Astrocyte (in vitro differentiated cells and primary cell): ENCODE data around the gene RETREG2. TPM values are rescaled to one million over a fixed set of nuclear protein-coding genes. Genes with fewer than 3 reads are reported as not detected.
"Not testable (repeated sequence)": the region's sequence is repeated elsewhere in the genome, so short reads cannot be mapped to it uniquely, and the experiment has no call there.

Source experiments
- DNase-seq: peaks from one replicate; pipeline ENCODE4 v3.0.0-alpha.2; 2010; ENCODE audit warnings: low read depth
- FAIRE-seq: peaks from 2 replicates; lab custom pipeline; 2011; peaks lifted over from hg19 to GRCh38; lab: Jason Lieb, UNC
- H2AFZ ChIP-seq: 2 replicates; pipeline ENCODE4 v1.6.0; 2012; ENCODE audit warnings: low read depth, low read length, inconsistent platforms
- H3K27ac ChIP-seq: 2 replicates; pipeline ENCODE4 v1.5.1; 2011; ENCODE audit warnings: low read depth, low read length, inconsistent platforms
- H3K27me3 ChIP-seq: 2 replicates; pipeline ENCODE4 v1.6.0; 2011; ENCODE audit warnings: low read length, inconsistent platforms; ENCODE audit not compliant: insufficient read depth
- H3K36me3 ChIP-seq: 2 replicates; pipeline ENCODE4 v1.5.1; 2011; ENCODE audit warnings: low read length, inconsistent platforms; ENCODE audit not compliant: insufficient read depth
- H3K4me1 ChIP-seq: 2 replicates; pipeline ENCODE4 v1.5.1; 2011; ENCODE audit warnings: low read length, inconsistent platforms; ENCODE audit not compliant: insufficient read depth
- H3K4me2 ChIP-seq: 2 replicates; pipeline ENCODE4 v1.6.0; 2012; ENCODE audit warnings: low read length, inconsistent platforms
- H3K4me3 ChIP-seq: 2 replicates; pipeline ENCODE4 v1.5.1; 2011; ENCODE audit warnings: low read depth, mild to moderate bottlenecking, low read length, inconsistent platforms; ENCODE audit not compliant: insufficient read depth
- H3K79me2 ChIP-seq: 2 replicates; pipeline ENCODE4 v1.6.0; 2012; ENCODE audit warnings: mild to moderate bottlenecking, low read length, inconsistent platforms; ENCODE audit not compliant: insufficient read depth
- H3K9ac ChIP-seq: 2 replicates; pipeline ENCODE4 v1.6.0; 2012; ENCODE audit warnings: mild to moderate bottlenecking, low read length, inconsistent platforms
- H3K9me3 ChIP-seq: 2 replicates; pipeline ENCODE4 v1.5.1; 2012; ENCODE audit warnings: low read depth, mild to moderate bottlenecking, low read length, inconsistent platforms; ENCODE audit not compliant: insufficient read depth
- H4K20me1 ChIP-seq: 2 replicates; pipeline ENCODE4 v1.6.0; 2012; ENCODE audit warnings: low read length, inconsistent platforms; ENCODE audit not compliant: insufficient read depth
- H3K27ac Mint-ChIP-seq: one replicate; pipeline ENCODE4 v1.8.0; 2021; ENCODE audit warnings: mild to moderate bottlenecking, mixed read lengths; ENCODE audit not compliant: unreplicated experiment
- H3K27me3 Mint-ChIP-seq: one replicate; pipeline ENCODE4 v1.8.0; 2021; ENCODE audit warnings: low read depth, mixed read lengths; ENCODE audit not compliant: unreplicated experiment
- H3K36me3 Mint-ChIP-seq: one replicate; pipeline ENCODE4 v1.8.0; 2021; ENCODE audit warnings: low read depth, mixed read lengths; ENCODE audit not compliant: unreplicated experiment
- H3K4me1 Mint-ChIP-seq: one replicate; pipeline ENCODE4 v1.8.0; 2021; ENCODE audit warnings: low read depth, mixed read lengths; ENCODE audit not compliant: unreplicated experiment
- H3K4me3 Mint-ChIP-seq: one replicate; pipeline ENCODE4 v1.8.0; 2021; ENCODE audit warnings: mild to moderate bottlenecking, moderate library complexity, mixed read lengths; ENCODE audit not compliant: unreplicated experiment
- H3K9me3 Mint-ChIP-seq: one replicate; pipeline ENCODE4 v1.8.0; 2021; ENCODE audit warnings: mild to moderate bottlenecking, mixed read lengths; ENCODE audit not compliant: unreplicated experiment
- CTCF ChIP-seq: IDR thresholded peaks from 2 replicates; pipeline ENCODE4 v1.5.1; 2011; ENCODE audit warnings: low read depth, mild to moderate bottlenecking, inconsistent platforms, low read length, moderate library complexity; ENCODE audit not compliant: insufficient read depth
- EZH2 ChIP-seq: IDR thresholded peaks from 2 replicates; pipeline ENCODE4 v1.6.1; 2012; ENCODE audit warnings: mild to moderate bottlenecking, low read length, inconsistent platforms; ENCODE audit not compliant: insufficient read depth
- total RNA-seq: library from RNA; stranded (reverse); gene quantifications from 2 replicates; pipeline ENCODE4 v1.2.1, GENCODE V29; 2021

Gene RETREG2
- total RNA-seq, 1 donor from 2014 or later: 54.8 TPM

DNA sequence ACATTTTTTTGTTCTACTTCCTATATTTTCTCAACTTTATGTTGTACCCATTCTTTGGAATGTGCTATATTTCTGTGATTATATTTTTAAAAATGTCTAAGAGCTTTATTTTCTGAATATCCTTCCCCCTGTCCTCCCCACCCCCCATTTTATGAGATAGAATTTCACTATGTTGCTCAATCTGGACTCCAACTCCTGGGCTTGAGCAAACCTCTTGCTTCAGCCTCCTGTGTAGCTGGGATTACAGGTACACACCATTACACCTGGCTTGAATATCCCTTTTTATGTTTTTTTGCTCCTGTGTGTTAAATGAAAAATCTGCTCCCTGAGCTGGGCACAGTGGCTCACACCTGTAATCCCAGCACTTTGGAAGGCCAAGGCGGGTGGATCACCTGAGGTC is 19.3 kb downstream of the RETREG2 start:
- Mint-ChIP-seq H3K9me3 (no peaks in the 10 kb centered on the region), H3K4me3 (no peak overlapping the region), H3K4me1 (no peaks in the 10 kb centered on the region), H3K27ac (no peak overlapping the region), H3K36me3 (no peaks in the 10 kb centered on the region), H3K27me3 (peaks cover 17% of the 10 kb centered on the region)
- Histone ChIP-seq H3K9me3 (no peaks in the 10 kb centered on the region), H3K9ac (no peak overlapping the region), H4K20me1 (no peaks in the 10 kb centered on the region), H3K27me3 (peaks cover 6% of the 10 kb centered on the region), H3K4me1 (no peaks in the 10 kb centered on the region), H2AFZ (no peak overlapping the region), H3K79me2 (no peaks in the 10 kb centered on the region), H3K27ac (no peak overlapping the region), H3K36me3 (no peaks in the 10 kb centered on the region), H3K4me3 (no peak overlapping the region), H3K4me2 (no peak overlapping the region)
- TF ChIP-seq EZH2 (no peak), CTCF (no peak)
- FAIRE-seq: no peak
- no peak for DNase-seq

- no peaks in the 10 kb centered on the region for H3K9me3 Mint-ChIP-seq
- Histone ChIP-seq H3K36me3 (no peaks in the 10 kb centered on the region), H3K4me1 (no peaks in the 10 kb centered on the region), H3K27ac (no peak overlapping the region), H2AFZ (no peak overlapping the region), H3K9ac (no peak overlapping the region), H3K4me2 (no peak overlapping the region), H4K20me1 (no peaks in the 10 kb centered on the region), H3K4me3 (no peak overlapping the region), H3K9me3 (no peaks in the 10 kb centered on the region), H3K79me2 (no peaks in the 10 kb centered on the region), H3K27me3 (peaks cover 6% of the 10 kb centered on the region)
- TF ChIP-seq EZH2 (no peak), CTCF (no peak)
- H3K27me3 Mint-ChIP-seq: peaks cover 20% of the 10 kb centered on the region
- no peak overlapping the region for H3K4me3 Mint-ChIP-seq
- DNase-seq: no peak
- no peak for FAIRE-seq
- no peaks in the 10 kb centered on the region for H3K36me3 Mint-ChIP-seq
- no peaks in the 10 kb centered on the region for H3K4me1 Mint-ChIP-seq
- no peak overlapping the region for H3K27ac Mint-ChIP-seq
Measured at GRCh38 chr2:219198974-219199373, 20.9 kb downstream of the RETREG2 start.

DNA sequence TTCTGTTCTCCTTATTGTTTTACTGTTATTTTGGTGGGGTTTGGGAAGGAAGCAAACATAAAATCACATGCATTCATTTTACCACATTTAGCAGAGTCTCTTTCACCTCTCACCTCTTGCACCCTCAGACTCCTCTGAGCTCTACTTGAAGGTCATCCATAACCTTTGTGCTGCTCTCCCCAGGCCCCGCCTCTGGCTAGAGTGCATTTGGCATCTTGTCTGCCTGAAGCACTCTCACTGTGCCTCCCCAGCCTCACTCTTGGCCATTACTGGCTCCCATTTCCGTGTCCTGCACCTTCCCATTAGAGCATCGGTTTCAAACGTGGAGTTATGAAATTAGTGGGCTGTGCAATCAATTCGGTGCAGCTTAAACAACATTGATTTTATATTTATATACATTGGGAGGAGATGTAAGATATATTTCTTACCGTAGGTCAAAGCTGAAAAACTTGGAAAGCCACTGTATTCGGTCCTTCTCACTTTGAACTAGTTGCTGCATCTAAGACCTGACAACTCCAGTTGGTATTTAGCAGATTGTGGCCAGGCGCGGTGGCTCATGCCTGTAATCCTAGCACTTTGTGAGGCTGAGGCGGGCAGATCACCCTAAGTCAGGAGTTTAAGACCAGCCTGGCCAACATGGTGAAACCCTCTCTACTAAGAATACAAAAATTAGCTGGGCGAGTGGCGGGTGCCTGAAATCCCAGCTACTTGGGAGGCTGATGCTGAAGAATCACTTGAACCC is 21.6 kb downstream of the RETREG2 start:
- H3K9me3 ChIP-seq: no peaks in the 10 kb centered on the region
- TF ChIP-seq CTCF (no peak), EZH2 (no peak)
- Mint-ChIP-seq H3K27me3 (peaks cover 20% of the 10 kb centered on the region), H3K36me3 (no peaks in the 10 kb centered on the region), H3K27ac (no peak overlapping the region), H3K9me3 (no peaks in the 10 kb centered on the region), H3K4me3 (no peak overlapping the region), H3K4me1 (no peaks in the 10 kb centered on the region)
- DNase-seq (no peak), FAIRE-seq (no peak)
- no peak overlapping the region for H3K4me2 ChIP-seq
- H3K27me3 ChIP-seq: peaks cover 6% of the 10 kb centered on the region
- H3K27ac ChIP-seq: no peak overlapping the region
- H3K9ac ChIP-seq: no peak overlapping the region
- no peaks in the 10 kb centered on the region for H3K79me2 ChIP-seq
- H2AFZ ChIP-seq: no peak overlapping the region
- H3K4me1 ChIP-seq: no peaks in the 10 kb centered on the region
- no peak overlapping the region for H3K4me3 ChIP-seq
- H3K36me3 ChIP-seq: no peaks in the 10 kb centered on the region
- no peaks in the 10 kb centered on the region for H4K20me1 ChIP-seq

DNA sequence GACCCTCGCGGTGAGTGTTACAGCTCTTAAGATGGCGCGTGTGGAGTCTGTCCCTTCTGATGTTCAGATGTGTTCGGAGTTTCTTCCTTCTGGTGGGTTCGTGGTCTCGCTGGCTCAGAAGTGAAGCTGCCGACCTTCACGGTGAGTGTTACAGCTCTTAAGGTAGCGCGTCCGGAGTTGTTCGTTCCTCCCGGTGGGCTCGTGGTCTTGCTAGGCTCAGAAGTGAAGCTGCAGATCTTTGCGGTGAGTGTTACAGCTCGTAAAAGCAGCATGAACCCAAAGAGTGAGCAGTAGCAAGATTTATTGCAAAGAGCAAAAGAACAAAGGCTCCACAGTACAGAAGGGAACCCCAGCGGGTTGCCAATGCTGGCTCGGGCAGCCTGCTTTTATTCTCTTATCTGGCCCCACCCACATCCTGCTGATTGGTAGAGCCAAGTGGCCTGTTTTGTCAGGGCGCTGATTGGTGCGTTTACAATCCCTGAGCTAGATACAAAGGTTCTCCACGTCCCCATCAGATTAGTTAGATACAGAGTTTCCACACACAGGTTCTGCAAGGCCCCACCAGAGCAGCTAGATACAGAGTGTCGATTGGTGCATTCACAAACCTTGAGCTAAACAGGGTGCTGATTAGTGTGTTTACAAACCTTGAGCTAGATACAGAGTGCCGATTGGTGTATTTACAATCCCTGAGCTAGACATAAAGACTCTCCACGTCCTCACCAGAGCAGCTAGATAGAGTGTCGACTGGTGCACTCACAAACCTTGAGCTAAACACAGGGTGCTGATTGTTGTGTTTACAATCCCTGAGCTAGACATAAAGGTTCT is 22.6 kb downstream of the RETREG2 start:
- not testable (repeated sequence) for H3K36me3 Mint-ChIP-seq, H3K9me3 Mint-ChIP-seq, H3K4me3 ChIP-seq, H3K36me3 ChIP-seq, H3K9ac ChIP-seq, H3K4me1 ChIP-seq, DNase-seq, H3K79me2 ChIP-seq, FAIRE-seq, H3K4me3 Mint-ChIP-seq, H4K20me1 ChIP-seq, H3K27me3 ChIP-seq, H3K4me2 ChIP-seq, H3K9me3 ChIP-seq, H2AFZ ChIP-seq, H3K27ac ChIP-seq, H3K4me1 Mint-ChIP-seq
- H3K27ac Mint-ChIP-seq: peak overlapping the region; percentile 62
- H3K27me3 Mint-ChIP-seq: peaks cover 16% of the 10 kb centered on the region
